HG02588 (cell line): Measurements from ENCODE around the gene RCL1.

Source experiments
- ATAC-seq: cut with Tn5 transposase; IDR thresholded peaks from one replicate; pipeline ENCODE4 v1.9.1; 2021; ENCODE audit warnings: mild to moderate bottlenecking, moderate library complexity; ENCODE audit not compliant: unreplicated experiment

The RCL1 gene

GRCh38 chr9:4837261-4838188, 44.8 kb downstream of the RCL1 start:
- ATAC-seq = no peak

- no peak for ATAC-seq
Measured at GRCh38 chr9:4838189-4838546, 45.4 kb downstream of the RCL1 start.

GRCh38 chr9:4839470-4839912, 46.7 kb downstream of the RCL1 start:
- ATAC-seq = no peak

DNA sequence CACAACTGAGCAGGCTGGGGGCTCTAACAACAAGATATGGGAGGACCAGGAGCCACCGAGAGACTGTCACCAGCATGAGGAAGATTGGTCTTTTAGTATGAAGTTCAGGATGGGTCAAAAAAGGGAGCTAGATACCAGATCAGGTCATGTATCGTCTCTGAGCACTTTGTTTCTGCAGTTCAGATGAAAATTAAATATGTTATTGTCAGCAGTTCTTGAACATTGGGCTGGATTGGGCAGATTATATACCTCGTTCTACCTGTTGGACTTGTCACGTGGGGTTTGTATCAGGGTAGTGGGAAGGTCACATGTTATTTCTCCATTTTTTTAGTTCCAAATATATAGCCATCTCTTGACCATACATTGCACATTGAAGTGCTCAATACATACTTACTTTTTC, 47.3 kb downstream of the RCL1 start:
- ATAC-seq = no peak

DNA sequence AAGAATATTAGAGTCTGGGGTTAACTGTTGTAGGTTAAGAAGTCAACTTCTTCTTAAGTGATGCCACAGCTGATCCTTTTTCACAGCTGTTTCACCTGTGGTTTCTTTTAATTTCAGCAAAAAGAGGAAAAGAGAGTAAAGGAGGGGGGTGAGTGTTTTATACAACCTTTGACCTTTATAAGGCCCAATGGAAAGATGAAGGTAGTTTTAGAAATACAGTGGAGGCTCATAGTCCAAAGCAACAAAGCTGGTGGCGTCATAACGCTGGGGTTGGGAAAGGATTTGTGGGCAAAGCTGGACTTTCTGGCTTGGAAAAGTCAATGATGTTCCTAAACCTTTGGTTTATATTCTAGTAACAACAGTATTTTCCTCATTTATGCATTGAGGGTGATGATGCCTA, 49.5 kb downstream of the RCL1 start:
- ATAC-seq = no peak

GRCh38 chr9:4842734-4843133, 50.0 kb downstream of the RCL1 start:
- no peak for ATAC-seq

DNA sequence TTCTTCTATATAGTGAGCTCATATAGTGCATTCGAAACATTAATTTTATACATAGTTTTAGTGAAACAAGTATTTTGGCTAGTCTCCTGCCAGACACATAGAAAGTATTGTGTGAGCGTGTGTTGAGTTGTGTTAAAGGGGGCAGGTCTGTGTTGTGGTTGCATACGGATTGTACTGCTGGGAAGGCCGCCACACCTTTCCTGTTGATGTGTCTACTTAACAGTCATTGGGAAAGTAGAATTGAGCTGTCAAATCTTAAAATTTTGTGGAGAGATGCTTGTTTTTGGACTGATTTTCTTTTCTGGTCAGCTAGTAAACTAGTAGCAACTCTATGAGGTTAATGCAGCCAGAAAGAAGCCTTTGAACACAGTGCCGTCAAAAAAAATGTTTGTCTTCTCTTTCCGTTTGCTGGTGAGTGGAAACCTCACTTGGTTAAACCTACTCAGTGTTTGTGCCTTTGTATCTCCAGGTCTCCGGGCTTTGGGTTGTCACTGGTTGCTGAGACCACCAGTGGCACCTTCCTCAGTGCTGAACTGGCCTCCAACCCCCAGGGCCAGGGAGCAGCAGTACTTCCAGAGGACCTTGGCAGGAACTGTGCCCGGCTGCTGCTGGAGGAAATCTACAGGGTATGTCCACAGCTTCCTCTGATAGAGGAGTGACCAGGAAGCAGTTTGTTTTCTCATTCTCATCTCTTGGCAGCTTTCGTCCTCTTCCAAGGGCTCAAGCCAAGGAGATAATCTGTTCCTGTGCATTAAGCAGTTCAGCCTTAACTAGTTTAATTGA, 51.5 kb downstream of the RCL1 start:
- ATAC-seq = no peak

- ATAC-seq = no peak
Measured at GRCh38 chr9:4849369-4849768, 56.6 kb downstream of the RCL1 start.

- ATAC-seq = no peak
Measured at GRCh38 chr9:4850603-4851310, 58.0 kb downstream of the RCL1 start.

DNA sequence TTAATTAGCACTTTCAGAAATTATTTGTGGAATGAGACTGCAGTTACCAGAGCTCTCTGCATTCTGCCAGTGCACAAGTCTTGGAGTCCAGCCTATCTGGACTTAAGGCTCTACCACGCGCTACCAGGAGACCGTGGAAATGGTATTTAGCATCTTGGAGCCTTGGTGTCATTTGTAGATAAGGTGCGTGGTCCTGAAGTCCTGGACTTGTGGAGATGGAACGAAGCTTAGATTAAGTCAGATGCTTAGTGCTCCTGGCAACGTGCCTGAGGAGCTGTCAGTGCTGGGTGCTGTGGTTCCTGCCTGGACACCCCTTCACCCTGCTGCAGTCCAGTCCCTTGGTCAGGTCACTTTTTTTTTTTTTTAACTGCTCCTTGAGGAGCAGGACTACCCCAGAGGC, 59.7 kb downstream of the RCL1 start:
- no peak for ATAC-seq

DNA sequence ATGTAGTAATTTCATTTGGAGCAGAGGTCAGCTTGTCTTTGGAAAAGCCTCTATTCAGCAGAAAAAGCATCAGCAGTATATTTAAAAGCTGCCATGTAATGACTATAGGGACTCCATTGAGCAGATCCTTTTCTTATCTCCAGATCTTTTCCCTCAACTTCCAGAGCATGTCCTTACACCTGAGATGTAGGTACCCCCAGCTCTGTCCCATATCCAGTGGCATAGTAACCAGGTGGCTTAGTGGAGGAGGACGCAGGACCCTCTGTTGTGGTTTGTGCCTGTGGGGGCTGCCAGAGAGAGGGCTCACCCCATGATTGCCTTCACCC, 61.5 kb downstream of the RCL1 start:
- ATAC-seq = no peak

- no peak for ATAC-seq
Measured at GRCh38 chr9:4855841-4856240, 63.1 kb downstream of the RCL1 start.

DNA sequence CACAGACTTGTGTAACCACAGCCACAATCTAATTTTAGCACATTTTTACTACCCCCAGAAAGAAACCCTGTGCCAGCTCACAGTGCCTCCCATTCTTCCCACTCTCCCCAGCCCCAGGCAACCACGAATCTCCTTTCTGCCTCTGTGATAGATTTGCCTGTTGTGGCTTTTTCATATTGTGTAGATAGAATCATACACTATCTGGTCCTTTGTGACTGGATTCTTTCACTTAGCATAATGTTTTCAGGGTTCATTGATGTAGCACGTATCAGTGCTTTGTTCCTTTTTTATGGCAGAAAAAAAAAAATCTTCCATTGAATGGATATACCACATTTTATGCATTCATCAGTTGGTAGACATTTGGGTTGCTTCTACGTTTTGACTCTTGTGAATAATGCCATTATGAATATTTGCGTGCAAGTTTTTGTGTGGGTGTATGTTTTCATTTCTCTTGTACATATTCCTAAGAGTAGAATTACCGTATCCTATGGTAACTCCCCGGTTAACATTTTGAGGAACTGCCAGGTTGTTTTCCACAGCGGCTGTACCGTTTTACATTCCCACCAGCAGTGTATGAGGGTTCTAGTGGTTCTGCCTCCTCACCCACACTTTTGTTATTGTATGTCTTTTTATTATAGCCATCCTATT, 64.5 kb downstream of the RCL1 start:
- no peak for ATAC-seq

GRCh38 chr9:4859035-4859434, 66.3 kb downstream of the RCL1 start:
- no peak for ATAC-seq

DNA sequence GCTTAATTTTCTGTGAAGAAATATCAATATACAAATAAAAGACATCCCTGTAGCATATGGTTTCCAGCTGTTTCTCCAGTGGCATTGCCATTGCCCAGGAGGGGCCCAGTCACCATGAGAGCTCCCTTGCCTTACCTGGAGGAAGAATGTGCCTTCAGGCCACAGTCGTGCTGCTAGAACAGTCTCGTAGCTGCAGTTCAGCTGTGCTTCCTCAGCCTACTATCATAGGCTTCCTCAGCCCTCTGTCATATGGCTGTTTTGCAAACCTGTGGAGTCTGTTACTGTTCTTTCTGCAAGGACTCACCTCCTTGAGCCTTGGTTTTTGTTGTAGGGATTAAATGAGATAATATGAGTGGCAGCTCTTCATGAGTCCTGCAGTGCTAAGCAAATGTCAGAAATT, 67.6 kb downstream of the RCL1 start:
- no peak for ATAC-seq

- no peak for ATAC-seq
Measured at GRCh38 chr9:4861145-4861544, 68.4 kb downstream of the RCL1 start.

- ATAC-seq = no peak
Measured at GRCh38 chr9:4861736-4862451, 69.2 kb downstream of the RCL1 start.

DNA sequence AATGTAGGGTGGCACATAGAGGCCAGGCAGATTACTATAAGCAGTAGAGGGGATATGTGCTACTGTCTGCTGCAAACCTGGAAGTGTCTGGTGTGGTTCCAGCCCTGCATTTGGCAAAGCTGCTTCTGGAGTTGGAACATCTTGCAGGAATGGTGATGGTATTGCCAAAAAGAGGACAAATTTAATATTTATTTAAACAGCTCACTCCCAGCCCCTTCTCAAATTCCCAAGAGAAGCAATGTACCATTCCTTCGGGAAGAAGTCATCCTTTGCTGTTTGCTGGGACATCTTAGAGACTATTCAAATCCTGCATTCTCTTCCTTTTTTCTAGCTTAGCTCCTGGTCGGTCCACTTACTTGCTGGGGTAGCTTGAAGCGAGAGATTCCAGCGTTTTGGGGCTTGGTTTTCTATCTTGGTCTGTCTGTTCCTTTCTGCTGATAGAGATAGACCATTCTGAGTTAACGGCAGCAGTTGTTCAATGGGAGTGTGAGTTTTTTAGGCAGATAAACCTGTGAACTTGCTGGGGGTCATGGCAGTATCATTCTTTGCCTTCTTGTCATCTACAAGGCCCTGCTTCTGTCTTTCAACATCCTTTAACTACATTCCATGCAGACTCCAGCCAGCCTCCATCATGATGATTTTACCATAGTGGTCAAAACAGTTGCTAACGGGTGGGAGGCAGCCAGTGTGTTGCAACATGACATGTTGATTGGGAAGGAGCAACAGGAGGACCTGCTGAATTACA, 69.9 kb downstream of the RCL1 start:
- ATAC-seq = no peak

GRCh38 chr9:4864234-4864661, 71.5 kb downstream of the RCL1 start:
- ATAC-seq = no peak

DNA sequence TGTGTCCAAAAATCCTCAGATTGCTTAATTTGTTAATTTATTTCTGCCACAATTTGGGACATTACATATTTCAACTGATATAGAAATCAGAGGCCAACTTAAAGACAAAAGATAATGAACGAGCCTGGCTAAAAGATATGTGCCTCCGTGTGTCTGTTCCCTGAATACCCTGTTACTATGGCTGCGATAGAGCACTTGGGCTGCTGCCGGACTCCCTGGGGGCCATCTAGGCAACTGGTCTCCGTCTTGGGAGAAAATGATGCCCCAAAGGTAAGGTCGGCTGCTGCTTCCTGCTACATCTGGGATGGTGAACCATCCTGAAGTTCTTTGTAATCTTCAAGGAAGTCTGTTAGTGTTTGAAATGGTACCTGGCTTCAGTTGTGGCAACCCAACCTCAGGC, 72.0 kb downstream of the RCL1 start:
- ATAC-seq = no peak
